K562 (cell line): ENCODE measurements around the gene OPA3. TPM values are rescaled to one million over a fixed set of nuclear protein-coding genes. Genes with fewer than 3 reads are reported as not detected.

Source experiments
- ATAC-seq: fragments of 200-7000 bp; cut with Tn5 transposase; 3 replicates; pipeline ENCODE4 v1.9.1; 2020; ENCODE audit warnings: moderate library complexity
- BruUV-seq: library from RNA; stranded (reverse); fragments of 400-500 nt; replicated peaks from 2 replicates; lab custom pipeline; 2021; lab: Mats Ljungman, UMichigan
- CTCF ChIA-PET: fragments of 300-600 bp; formaldehyde crosslinking; extraction: SDS; loops from one replicate; lab custom pipeline; 2021; ENCODE audit warnings: low intra/inter-chr PET ratio; lab: Yijun Ruan, JAX
- POLR2A ChIA-PET: fragments of 300-600, 350-650 bp; sonication (Branson Sonifier 250); formaldehyde crosslinking; extraction: SDS; loops from one replicate; lab custom pipeline; 2021; ENCODE audit warnings: antibody characterized with exemption, inconsistent platforms; lab: Yijun Ruan, JAX
- DNase-seq, 4 experiments: peaks; one replicate each; pipeline versions ENCODE4 v3.0.0 to v3.0.0-alpha.2; 2011 to 2018; ENCODE audit warnings: low spot score in 3 of 4, mixed read lengths in 3 of 4; ENCODE audit errors: extremely low read depth in 1 of 4
- FAIRE-seq: peaks from 2 replicates; lab custom pipeline; 2011; peaks lifted over from hg19 to GRCh38; lab: Jason Lieb, UNC
- H2AFZ ChIP-seq: 2 replicates; pipeline ENCODE4 v1.6.0; 2011; ENCODE audit warnings: low read depth, low read length, control low read depth, inconsistent platforms
- H3K27ac ChIP-seq: fragments of 200-600 bp; 3 replicates; pipeline ENCODE4 v1.8.0; 2011; ENCODE audit warnings: low read depth, mild to moderate bottlenecking, control low read depth, inconsistent platforms, low read length, moderate library complexity, mixed read lengths; ENCODE audit errors: extremely low read depth
- H3K27me3 ChIP-seq, 2 experiments: fragments of 300-600 bp in 1 of 2; 2 replicates in 1 of 2; 3 replicates in 1 of 2; pipeline versions ENCODE4 v1.6.0 to v1.8.0; 2011; ENCODE audit warnings: inconsistent platforms in 2 of 2, low read length in 2 of 2, mild to moderate bottlenecking in 1 of 2, mixed read lengths in 1 of 2, moderate library complexity in 1 of 2; ENCODE audit not compliant: control insufficient read depth in 2 of 2, insufficient read depth in 2 of 2
- H3K36me3 ChIP-seq: fragments of 300-600 bp; 3 replicates; pipeline ENCODE4 v1.8.0; 2011; ENCODE audit warnings: mild to moderate bottlenecking, low read length, inconsistent platforms; ENCODE audit not compliant: control insufficient read depth, insufficient read depth
- H3K4me1 ChIP-seq, 2 experiments: fragments of 200-600 bp in 1 of 2; replicated peaks in 1 of 2; 2 replicates in 1 of 2; 3 replicates in 1 of 2; pipeline versions ENCODE4 v1.5.1 to v1.8.0; 2011; ENCODE audit warnings: inconsistent platforms in 2 of 2, low read length in 2 of 2, mild to moderate bottlenecking in 1 of 2, mixed read lengths in 1 of 2, moderate library complexity in 1 of 2; ENCODE audit not compliant: control insufficient read depth in 2 of 2, insufficient read depth in 2 of 2
- H3K4me2 ChIP-seq: 2 replicates; pipeline ENCODE4 v1.6.1; 2011; ENCODE audit warnings: low read length, control low read depth, inconsistent platforms, mixed read lengths; ENCODE audit not compliant: insufficient read depth
- H3K4me3 ChIP-seq: fragments of 200-600 bp; sonication (generic), shearing (Covaris generic); 2 replicates; pipeline ENCODE4 v1.5.1; 2016; ENCODE audit warnings: control low read depth, inconsistent platforms
- H3K79me2 ChIP-seq: fragments of 200-600 bp; 3 replicates; pipeline ENCODE4 v1.8.0; 2011; ENCODE audit warnings: low read length, inconsistent platforms; ENCODE audit not compliant: control insufficient read depth, insufficient read depth
- H3K9ac ChIP-seq, 2 experiments: 2 replicates each; pipeline versions ENCODE4 v1.6.0 to v1.6.1; 2011; ENCODE audit warnings: low read depth in 2 of 2, low read length in 2 of 2, control low read depth in 1 of 2, inconsistent platforms in 1 of 2, mild to moderate bottlenecking in 1 of 2, mixed read lengths in 1 of 2; ENCODE audit not compliant: insufficient read depth in 1 of 2
- H3K9me1 ChIP-seq: one replicate; pipeline ENCODE4 v1.6.0; 2011; ENCODE audit warnings: inconsistent platforms, mild to moderate bottlenecking, low read length, moderate library complexity; ENCODE audit not compliant: control insufficient read depth, insufficient read depth
- H3K9me3 ChIP-seq: replicated peaks from 2 replicates; pipeline ENCODE4 v1.5.1; 2011; ENCODE audit warnings: low read depth, low read length, inconsistent platforms; ENCODE audit not compliant: control insufficient read depth, insufficient read depth
- H4K20me1 ChIP-seq: replicated peaks from 2 replicates; pipeline ENCODE4 v1.6.1; 2011; ENCODE audit warnings: low read length, inconsistent platforms, mixed read lengths; ENCODE audit not compliant: control insufficient read depth, insufficient read depth
- EGR1 ChIP-seq: fragments of 450-650 bp; conservative IDR thresholded peaks from 2 replicates; pipeline ENCODE4 v1.6.1; 2017; ENCODE audit warnings: mild to moderate bottlenecking
- ELF4 ChIP-seq: fragments of 450-650 bp; formaldehyde crosslinking; IDR thresholded peaks from 2 replicates; pipeline ENCODE4 v1.4.0; 2022; ENCODE audit warnings: missing genetic modification characterization
- FOS ChIP-seq: IDR thresholded peaks from 3 replicates; pipeline ENCODE4 v1.6.1; 2011; ENCODE audit not compliant: insufficient read length; ENCODE audit errors: extremely low read depth
- FOXK2 ChIP-seq, 2 experiments: fragments of 450-650 bp; IDR thresholded peaks in 1 of 2; conservative IDR thresholded peaks in 1 of 2; 2 replicates each; pipeline ENCODE4 v1.6.1; 2016; ENCODE audit warnings: low read depth in 2 of 2, mild to moderate bottlenecking in 1 of 2
- HNRNPK ChIP-seq: fragments of 200-400 bp; formaldehyde crosslinking; IDR thresholded peaks from one replicate; pipeline ENCODE4 v1.6.1; 2018; ENCODE audit warnings: mild to moderate bottlenecking, low read depth, low read length; ENCODE audit not compliant: poor library complexity, severe bottlenecking
- MCM2 ChIP-seq: fragments of 450-650 bp; IDR thresholded peaks from 2 replicates; pipeline ENCODE4 v1.6.1; 2017; ENCODE audit warnings: low read depth, mild to moderate bottlenecking
- NEUROD1 ChIP-seq: fragments of 150-350 bp; IDR thresholded peaks from 2 replicates; pipeline ENCODE4 v1.6.1; 2014; ENCODE audit warnings: borderline replicate concordance, low read length, low read depth; ENCODE audit not compliant: partially characterized antibody
- SP1 ChIP-seq: sonication (generic); formaldehyde crosslinking; IDR thresholded peaks from 2 replicates; pipeline ENCODE4 v1.8.1; 2022; ENCODE audit warnings: mild to moderate bottlenecking, missing genetic modification reagents
- XRCC3 ChIP-seq: fragments of 450-650 bp; IDR thresholded peaks from 2 replicates; pipeline ENCODE4 v1.6.1; 2017; ENCODE audit warnings: mild to moderate bottlenecking, moderate library complexity
- ZBTB8A ChIP-seq: fragments of 450-650 bp; IDR thresholded peaks from 2 replicates; pipeline ENCODE4 v1.6.1; 2018; ENCODE audit warnings: mild to moderate bottlenecking, moderate library complexity; ENCODE audit not compliant: partially characterized antibody
- WGBS: fragments of 100-300 bp; shearing (Covaris generic); methylation state at CpG from one replicate; pipeline ENCODE4 v1.1.6; 2016; ENCODE audit warnings: low coverage, mixed read lengths; ENCODE audit not compliant: insufficient coverage; ENCODE audit errors: missing lambda C conversion rate; 5-methylcytosine and 5-hydroxymethylcytosine counted together
- in situ Hi-C: fragments of 300-500 bp; cut with MboI; formaldehyde crosslinking; loops from 4 replicates; pipeline ENCODE4 v1.15.0; 2018; ENCODE audit warnings: inconsistent platforms, mixed read lengths
- intact Hi-C: fragments of 100-400 bp; cut with micrococcal nuclease; formaldehyde crosslinking; loops from 2 replicates; pipeline ENCODE4 v1.14.2; 2022
- polyA plus RNA-seq, 8 experiments: library from polyadenylated mRNA; depleted of rRNA in 4 of 8; stranded (reverse) in 5 of 8; unstranded in 3 of 8; fragments of >200 nt; fragmentation: Nextera tagmentation in 2 of 8; fragmentation: Illumina TruSeq in 1 of 8; extraction: Ambion mirVana in 2 of 8; extraction: Trizol in 1 of 8; gene quantifications; 2 replicates each; pipeline versions ENCODE4 v1.2.1 to v1.2.3, GENCODE V29; 2011 to 2014; ENCODE audit warnings: inconsistent platforms in 1 of 8, missing spikeins in 1 of 8
- total RNA-seq, 7 experiments: library from RNA; depleted of rRNA in 6 of 7; stranded (reverse); fragments of >200 nt in 6 of 7; fragmentation: Illumina TruSeq in 2 of 7; extraction: Trizol in 2 of 7; gene quantifications; 2 replicates each; pipeline versions ENCODE4 v1.2.1 to v1.2.3, GENCODE V29; 2011 to 2021; ENCODE audit warnings: low replicate concordance in 1 of 7
- TF ChIP-seq, protein P1 (sequence below): fragments of 200-800 bp; sonication (Bioruptor generic); IDR thresholded peaks from 2 replicates; pipeline ENCODE4 v1.6.1; 2017; ENCODE audit warnings: missing genetic modification characterization, missing compliant biosample characterization
- TF ChIP-seq, protein P2 (sequence below): fragments of 450-650 bp; IDR thresholded peaks from 2 replicates; pipeline ENCODE4 v1.6.1; 2016
- TF ChIP-seq, protein P3 (sequence below): IDR thresholded peaks from 2 replicates; pipeline ENCODE4 v1.6.1; 2016; ENCODE audit warnings: missing genetic modification characterization, missing compliant biosample characterization
- TF ChIP-seq, protein P4 (sequence below), 2 experiments: fragments of 450-650 bp in 1 of 2; IDR thresholded peaks; 2 replicates each; pipeline ENCODE4 v1.6.1; 2011 to 2017; ENCODE audit warnings: low read depth in 2 of 2, antibody characterized with exemption in 1 of 2, borderline replicate concordance in 1 of 2, low read length in 1 of 2, mild to moderate bottlenecking in 1 of 2, mixed read lengths in 1 of 2; ENCODE audit not compliant: control insufficient read depth in 1 of 2

Gene OPA3
- total and polyA plus RNA-seq, 9 of the 15 experiments (the other 6 are each of a cell fraction or from before 2014, with no cell fraction given): 1.4 to 18.8 (median 9.0) TPM

DNA sequence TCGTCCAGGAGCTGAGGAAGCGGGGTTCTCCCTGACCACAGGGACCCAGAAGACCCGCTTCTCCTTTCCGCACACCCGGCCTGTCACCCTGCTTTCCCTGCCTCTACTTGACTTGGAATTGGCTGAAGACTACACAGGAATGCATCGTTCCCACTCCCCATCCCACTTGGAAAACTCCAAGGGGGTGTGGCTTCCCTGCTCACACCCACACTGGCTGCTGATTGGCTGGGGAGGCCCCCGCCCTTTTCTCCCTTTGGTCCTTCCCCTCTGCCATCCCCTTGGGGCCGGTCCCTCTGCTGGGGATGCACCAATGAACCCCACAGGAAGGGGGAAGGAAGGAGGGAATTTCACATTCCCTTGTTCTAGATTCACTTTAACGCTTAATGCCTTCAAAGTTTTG, 58.5 kb downstream of the OPA3 start:
- H3K4me1 ChIP-seq: peaks cover 3 to 35% of the 10 kb centered on the region in 2 experiments; a peak in 3 of 5 replicates
- intact Hi-C loops (no loop called here), in situ Hi-C loops (no loop called here)
- no peaks in the 10 kb centered on the region; the same call in 1 of the 2 replicates for H3K9me3 ChIP-seq
- no peak overlapping the region for H3K4me2 ChIP-seq
- H3K9ac ChIP-seq: no peak overlapping the region
- peaks cover 5% of the 10 kb centered on the region for H3K9me1 ChIP-seq
- WGBS: 62% methylated on average over 7 of the region's 9 CpGs
- H4K20me1 ChIP-seq: peaks cover 10% of the 10 kb centered on the region
- H3K27me3 ChIP-seq: no peaks in the 10 kb centered on the region
- ChIA-PET POLR2A (interaction anchor here (0.6 to 2.7 kb wide), 5 partner anchors 11 to 87 kb away, joined by 3 to 10 read pairs (median 4); no protein-coding TSS in a partner anchor), CTCF (interaction anchor here (3.3 kb wide), 1 partner anchor 116 kb away, joined by 34 read pairs; no protein-coding TSS in a partner anchor)
- no peak overlapping the region for H3K4me3 ChIP-seq
- no peak overlapping the region for H2AFZ ChIP-seq
- ATAC-seq (peak; percentile 77), FAIRE-seq (peak; percentile 85), DNase-seq (peak; percentile 76 to 89 (median 82))
- H3K27ac ChIP-seq: no peak overlapping the region
- peaks cover 72% of the 10 kb centered on the region for H3K36me3 ChIP-seq
- H3K79me2 ChIP-seq: no peaks in the 10 kb centered on the region
- TSS peak; percentile 45 for BruUV-seq
- TF ChIP-seq, protein P1, sequence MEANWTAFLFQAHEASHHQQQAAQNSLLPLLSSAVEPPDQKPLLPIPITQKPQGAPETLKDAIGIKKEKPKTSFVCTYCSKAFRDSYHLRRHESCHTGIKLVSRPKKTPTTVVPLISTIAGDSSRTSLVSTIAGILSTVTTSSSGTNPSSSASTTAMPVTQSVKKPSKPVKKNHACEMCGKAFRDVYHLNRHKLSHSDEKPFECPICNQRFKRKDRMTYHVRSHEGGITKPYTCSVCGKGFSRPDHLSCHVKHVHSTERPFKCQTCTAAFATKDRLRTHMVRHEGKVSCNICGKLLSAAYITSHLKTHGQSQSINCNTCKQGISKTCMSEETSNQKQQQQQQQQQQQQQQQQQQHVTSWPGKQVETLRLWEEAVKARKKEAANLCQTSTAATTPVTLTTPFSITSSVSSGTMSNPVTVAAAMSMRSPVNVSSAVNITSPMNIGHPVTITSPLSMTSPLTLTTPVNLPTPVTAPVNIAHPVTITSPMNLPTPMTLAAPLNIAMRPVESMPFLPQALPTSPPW (CRISPR knock-in tag): peak; percentile 42; the same call in 1 of the 2 replicates
- TF ChIP-seq FOS: peak; percentile 80
- TF ChIP-seq, protein P2, sequence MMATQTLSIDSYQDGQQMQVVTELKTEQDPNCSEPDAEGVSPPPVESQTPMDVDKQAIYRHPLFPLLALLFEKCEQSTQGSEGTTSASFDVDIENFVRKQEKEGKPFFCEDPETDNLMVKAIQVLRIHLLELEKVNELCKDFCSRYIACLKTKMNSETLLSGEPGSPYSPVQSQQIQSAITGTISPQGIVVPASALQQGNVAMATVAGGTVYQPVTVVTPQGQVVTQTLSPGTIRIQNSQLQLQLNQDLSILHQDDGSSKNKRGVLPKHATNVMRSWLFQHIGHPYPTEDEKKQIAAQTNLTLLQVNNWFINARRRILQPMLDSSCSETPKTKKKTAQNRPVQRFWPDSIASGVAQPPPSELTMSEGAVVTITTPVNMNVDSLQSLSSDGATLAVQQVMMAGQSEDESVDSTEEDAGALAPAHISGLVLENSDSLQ: peak; percentile 23; the same call in 1 of the 2 replicates
- TF ChIP-seq EGR1: peak; percentile 39; the same call in 1 of the 2 replicates
- TF ChIP-seq, protein P3, sequence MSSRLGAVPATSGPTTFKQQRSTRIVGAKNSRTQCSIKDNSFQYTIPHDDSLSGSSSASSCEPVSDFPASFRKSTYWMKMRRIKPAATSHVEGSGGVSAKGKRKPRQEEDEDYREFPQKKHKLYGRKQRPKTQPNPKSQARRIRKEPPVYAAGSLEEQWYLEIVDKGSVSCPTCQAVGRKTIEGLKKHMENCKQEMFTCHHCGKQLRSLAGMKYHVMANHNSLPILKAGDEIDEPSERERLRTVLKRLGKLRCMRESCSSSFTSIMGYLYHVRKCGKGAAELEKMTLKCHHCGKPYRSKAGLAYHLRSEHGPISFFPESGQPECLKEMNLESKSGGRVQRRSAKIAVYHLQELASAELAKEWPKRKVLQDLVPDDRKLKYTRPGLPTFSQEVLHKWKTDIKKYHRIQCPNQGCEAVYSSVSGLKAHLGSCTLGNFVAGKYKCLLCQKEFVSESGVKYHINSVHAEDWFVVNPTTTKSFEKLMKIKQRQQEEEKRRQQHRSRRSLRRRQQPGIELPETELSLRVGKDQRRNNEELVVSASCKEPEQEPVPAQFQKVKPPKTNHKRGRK: no peak
- TF ChIP-seq, protein P4, sequence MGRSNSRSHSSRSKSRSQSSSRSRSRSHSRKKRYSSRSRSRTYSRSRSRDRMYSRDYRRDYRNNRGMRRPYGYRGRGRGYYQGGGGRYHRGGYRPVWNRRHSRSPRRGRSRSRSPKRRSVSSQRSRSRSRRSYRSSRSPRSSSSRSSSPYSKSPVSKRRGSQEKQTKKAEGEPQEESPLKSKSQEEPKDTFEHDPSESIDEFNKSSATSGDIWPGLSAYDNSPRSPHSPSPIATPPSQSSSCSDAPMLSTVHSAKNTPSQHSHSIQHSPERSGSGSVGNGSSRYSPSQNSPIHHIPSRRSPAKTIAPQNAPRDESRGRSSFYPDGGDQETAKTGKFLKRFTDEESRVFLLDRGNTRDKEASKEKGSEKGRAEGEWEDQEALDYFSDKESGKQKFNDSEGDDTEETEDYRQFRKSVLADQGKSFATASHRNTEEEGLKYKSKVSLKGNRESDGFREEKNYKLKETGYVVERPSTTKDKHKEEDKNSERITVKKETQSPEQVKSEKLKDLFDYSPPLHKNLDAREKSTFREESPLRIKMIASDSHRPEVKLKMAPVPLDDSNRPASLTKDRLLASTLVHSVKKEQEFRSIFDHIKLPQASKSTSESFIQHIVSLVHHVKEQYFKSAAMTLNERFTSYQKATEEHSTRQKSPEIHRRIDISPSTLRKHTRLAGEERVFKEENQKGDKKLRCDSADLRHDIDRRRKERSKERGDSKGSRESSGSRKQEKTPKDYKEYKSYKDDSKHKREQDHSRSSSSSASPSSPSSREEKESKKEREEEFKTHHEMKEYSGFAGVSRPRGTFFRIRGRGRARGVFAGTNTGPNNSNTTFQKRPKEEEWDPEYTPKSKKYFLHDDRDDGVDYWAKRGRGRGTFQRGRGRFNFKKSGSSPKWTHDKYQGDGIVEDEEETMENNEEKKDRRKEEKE (IDR thresholded peaks at IDR 0.05; ENCODE audit: borderline replicate concordance in 1 of 2, control insufficient read depth in 1 of 2, low read depth in 2 of 2, low read length in 1 of 2): peak in 1 of 2 experiments; percentile 32; a peak in 1 of 4 replicates
- peak in 1 of 2 experiments; percentile 86; a peak in 2 of 4 replicates for TF ChIP-seq FOXK2 (conservative IDR thresholded peaks at IDR 0.05 in 1 of 2, IDR thresholded peaks at IDR 0.05 in 1 of 2; ENCODE audit: low read depth in 2 of 2)
- TF ChIP-seq HNRNPK: no peak
- TF ChIP-seq ZBTB8A: no peak
- TF ChIP-seq SP1 (CRISPR knock-in tag): peak; percentile 58; the same call in 1 of the 2 replicates
- TF ChIP-seq NEUROD1: peak; percentile 24
- TF ChIP-seq XRCC3: no peak
- no peak for TF ChIP-seq MCM2
- no peak for TF ChIP-seq ELF4 (CRISPR knock-in tag)
